H7 (cell line): ENCODE results near the gene FAM3D. TPM values are rescaled to one million over a fixed set of nuclear protein-coding genes. Genes with fewer than 3 reads are reported as not detected.

Experiments
- DNase-seq: peaks from one replicate; pipeline ENCODE4 v3.0.0; 2012
- H3K27me3 ChIP-seq: 2 replicates; pipeline ENCODE4 v1.6.0; 2011; ENCODE audit warnings: mild to moderate bottlenecking, low read length; ENCODE audit not compliant: control insufficient read depth, insufficient read depth
- H3K36me3 ChIP-seq: replicated peaks from 2 replicates; pipeline ENCODE4 v1.5.1; 2011; ENCODE audit warnings: low read length; ENCODE audit not compliant: control insufficient read depth, insufficient read depth
- H3K4me3 ChIP-seq: 2 replicates; pipeline ENCODE4 v1.5.1; 2011; ENCODE audit warnings: low read depth, mild to moderate bottlenecking, control low read depth, low read length, moderate library complexity; ENCODE audit not compliant: insufficient read depth
- total RNA-seq: library from RNA; depleted of rRNA; stranded (reverse); fragments of >200 nt; shearing (Covaris generic); gene quantifications from 2 replicates; pipeline ENCODE4 v1.2.3, GENCODE V29; 2014

The FAM3D gene
- total RNA-seq, 1 experiment from 2014 or later: not detected

DNA sequence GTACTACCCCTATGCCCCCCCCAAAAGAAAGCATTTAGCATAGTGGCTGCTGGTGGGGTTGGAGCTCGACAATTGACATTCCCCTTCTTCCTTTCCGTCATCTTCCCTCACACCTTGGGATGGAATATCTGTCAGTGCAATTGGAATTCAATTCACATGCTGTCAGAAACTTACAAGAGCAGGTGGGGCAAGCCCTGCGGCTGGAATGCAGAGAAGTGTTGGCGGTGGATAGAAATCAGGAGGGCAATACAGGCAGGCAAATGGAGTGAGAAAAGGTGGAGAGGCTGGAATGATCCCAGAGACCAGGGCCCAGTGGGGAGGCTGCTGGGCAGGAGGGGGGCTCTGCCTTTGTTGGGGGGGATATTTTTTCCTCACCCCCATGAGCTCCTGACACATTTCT, 44.1 kb downstream of the FAM3D start:
- no peaks in the 10 kb centered on the region for H3K36me3 ChIP-seq
- DNase-seq: no peak
- no peaks in the 10 kb centered on the region for H3K27me3 ChIP-seq
- no peak overlapping the region for H3K4me3 ChIP-seq

DNA sequence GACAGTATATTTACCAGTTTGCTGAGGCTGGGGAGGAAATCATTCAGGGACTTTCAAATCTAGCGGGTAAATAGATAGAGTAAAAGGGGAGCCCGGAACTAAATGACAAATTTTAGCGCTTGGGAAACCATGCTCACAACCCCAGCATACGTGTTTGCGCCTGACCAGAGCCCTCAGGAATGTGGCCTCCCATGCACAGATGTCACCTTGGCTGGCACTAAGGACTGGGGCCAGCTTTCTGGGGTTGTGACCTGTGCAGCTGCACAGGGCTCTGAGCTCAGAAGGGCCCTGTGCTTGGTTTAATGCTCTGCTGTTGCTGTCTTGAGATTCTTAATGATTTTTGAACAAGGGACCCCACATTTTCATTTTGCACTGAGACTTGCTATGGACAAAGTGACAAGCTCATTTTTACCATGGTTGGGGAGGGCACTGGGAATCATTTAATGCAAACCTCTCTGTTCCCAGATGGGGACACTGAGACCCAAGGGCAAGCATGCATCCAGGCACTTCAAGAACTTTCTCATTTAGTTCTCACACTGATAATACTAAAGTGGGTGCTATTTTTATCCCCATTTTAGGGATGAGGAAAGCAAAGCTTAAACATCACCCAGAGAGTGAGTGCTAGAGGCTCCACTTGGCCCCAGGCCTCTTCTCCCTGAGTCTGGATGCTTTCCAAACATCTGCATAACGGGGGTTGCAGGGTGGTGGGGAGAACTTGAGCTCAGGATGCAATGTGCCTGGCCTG, 45.3 kb downstream of the FAM3D start:
- DNase-seq: no peak

DNA sequence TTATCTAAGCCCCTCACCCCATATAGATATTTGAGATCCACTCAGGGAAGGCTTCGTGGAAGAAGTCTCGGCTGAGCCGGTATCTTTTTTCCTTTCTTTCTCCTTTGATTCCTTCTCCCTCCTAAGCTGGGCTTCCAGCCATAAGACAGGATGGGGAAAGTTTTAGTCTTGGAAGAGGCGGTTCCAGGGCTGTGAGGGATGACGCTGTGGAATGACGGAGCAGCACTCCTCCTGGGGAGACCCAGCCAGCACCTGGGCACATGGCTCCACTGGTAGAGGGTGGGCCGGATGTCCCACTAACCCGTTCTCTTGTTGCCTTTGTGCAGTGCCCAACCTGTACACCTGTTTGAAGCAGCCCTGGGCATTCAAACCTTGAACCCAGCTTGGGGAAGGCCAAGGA, 46.2 kb downstream of the FAM3D start:
- Histone ChIP-seq H3K4me3 (no peak overlapping the region), H3K36me3 (no peaks in the 10 kb centered on the region), H3K27me3 (no peaks in the 10 kb centered on the region)
- DNase-seq: no peak

More for the DNA sequence above, 45.3 kb downstream of the FAM3D start:
- no peak overlapping the region for H3K4me3 ChIP-seq
- no peaks in the 10 kb centered on the region for H3K27me3 ChIP-seq
- H3K36me3 ChIP-seq: no peaks in the 10 kb centered on the region

DNA sequence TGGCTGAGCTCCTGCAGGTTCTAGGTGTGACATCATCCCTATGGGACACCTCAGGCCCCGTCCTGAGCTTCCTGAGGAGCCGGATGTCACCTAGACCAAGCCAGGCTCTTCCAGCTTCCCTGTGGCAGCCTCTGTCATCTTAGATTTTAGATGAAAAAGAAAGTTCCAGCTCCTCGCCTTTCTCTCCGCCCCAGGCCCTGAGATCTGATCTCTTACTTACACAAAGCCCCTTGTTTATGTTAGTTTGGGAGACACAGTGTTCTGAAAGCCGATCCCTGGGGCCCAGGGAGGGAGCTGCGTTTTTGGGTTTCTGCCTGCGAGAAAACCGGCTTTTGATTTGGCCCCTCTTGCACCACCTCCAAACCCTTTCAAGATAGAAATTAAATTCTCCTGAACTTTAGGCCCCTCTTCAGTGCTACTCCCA, 49.2 kb downstream of the FAM3D start:
- Histone ChIP-seq H3K4me3 (no peak overlapping the region), H3K27me3 (no peaks in the 10 kb centered on the region), H3K36me3 (no peaks in the 10 kb centered on the region)
- DNase-seq: no peak

DNA sequence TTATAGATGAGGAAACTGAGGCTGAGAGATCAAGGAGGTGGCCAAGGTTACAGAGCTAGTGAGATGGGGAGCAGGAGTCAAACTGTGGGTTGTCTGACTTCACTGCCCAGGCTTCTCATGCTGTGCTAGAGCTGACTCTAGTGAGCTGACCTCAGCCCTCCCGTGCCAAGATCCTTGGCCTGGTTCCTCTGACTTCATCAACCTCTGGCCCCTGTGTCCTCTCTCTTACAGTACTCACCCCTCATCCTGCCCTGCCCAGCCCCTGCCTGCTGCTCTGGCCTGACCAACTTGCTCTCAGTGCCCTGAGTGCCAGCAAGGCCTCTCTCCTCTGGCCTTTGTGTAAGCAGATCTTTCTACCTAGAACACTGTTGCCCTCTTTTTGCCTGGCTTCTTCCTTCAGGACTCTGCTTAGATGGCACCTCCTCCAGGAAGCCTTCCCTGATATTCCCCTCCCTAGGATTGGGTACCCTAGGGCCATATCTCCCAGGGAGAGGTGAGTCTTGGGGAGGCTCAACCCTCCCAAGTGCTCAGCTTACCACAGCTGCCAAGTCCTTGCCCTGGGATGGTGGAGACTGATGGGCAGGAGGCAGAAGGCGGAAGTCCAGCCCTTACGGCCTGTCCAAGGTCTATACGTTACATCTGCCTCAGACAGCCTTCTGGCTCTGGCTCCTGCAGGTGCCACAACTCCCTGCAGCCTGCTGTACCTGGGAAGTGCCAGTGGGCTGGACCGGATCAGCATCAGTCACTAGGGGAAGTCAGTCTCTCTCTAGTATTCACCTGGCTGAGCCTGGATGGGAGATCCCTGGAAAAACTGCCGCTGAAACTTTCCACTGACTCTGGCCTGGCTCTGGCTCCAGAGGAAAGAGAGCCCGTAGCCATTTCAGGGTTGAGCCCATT, 53.1 kb downstream of the FAM3D start:
- H3K4me3 ChIP-seq: no peak overlapping the region
- DNase-seq: no peak
- no peaks in the 10 kb centered on the region for H3K36me3 ChIP-seq
- no peaks in the 10 kb centered on the region for H3K27me3 ChIP-seq

DNA sequence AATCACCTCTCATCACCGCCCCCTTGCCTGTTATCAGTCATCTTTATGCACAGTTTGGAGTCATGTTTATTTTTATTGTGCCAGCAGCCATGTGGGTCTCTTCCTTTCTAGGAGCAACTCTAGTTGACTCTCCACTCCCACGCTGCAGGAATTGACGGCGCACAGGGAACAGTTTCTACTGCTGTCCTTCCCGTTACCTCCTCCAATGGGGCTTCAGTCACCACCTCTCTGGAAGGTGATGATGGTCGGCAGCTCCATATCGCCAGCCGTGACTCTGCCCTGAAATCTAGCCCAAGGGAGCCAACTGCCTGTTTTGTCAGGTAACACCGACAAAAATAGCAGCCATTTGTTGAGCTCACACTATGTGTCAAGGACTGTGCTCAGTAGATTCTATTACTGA, 53.7 kb downstream of the FAM3D start:
- no peak for DNase-seq
- no peaks in the 10 kb centered on the region for H3K36me3 ChIP-seq
- no peaks in the 10 kb centered on the region for H3K27me3 ChIP-seq
- H3K4me3 ChIP-seq: no peak overlapping the region

DNA sequence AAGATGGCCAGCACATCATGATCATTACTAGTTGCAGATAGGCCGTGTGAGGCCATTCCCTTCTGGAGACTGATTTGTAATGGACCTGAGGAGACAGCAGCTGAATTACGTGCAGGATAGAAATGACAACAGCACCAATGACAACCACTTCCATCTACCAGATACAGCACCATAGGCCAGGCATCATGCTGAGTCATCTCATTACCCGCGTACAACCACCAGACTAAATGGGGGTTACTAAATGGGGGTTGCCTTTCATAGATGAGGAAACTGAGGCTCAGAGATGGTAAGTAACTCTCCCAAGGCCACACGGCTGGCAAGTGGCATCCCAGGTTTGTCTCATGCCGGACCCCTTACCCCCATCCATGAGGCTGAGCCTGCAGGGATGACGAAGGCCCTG, 56.6 kb downstream of the FAM3D start:
- no peak for DNase-seq
- no peaks in the 10 kb centered on the region for H3K27me3 ChIP-seq
- H3K36me3 ChIP-seq: no peaks in the 10 kb centered on the region
- H3K4me3 ChIP-seq: no peak overlapping the region

DNA sequence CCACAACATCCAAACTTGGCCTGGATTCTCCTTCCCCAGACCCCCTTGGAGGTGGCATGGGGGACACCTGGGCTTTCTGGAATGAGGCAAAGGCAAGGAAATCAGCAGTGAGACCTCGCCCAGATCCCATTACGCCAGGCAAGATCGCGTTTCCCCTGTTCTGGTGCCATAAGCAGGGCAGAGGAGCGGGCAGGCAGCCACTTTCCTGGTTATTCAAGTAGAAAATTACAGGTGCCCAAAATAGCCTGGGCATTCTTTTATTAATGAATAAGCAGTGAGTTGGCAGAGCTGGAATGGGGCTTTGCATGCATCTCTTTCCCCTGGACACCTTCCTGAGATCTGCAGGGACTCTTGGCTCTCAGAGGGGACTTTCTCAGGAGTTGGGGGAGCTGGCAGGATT, 57.9 kb downstream of the FAM3D start:
- Histone ChIP-seq H3K36me3 (no peaks in the 10 kb centered on the region), H3K4me3 (no peak overlapping the region), H3K27me3 (no peaks in the 10 kb centered on the region)
- no peak for DNase-seq

DNA sequence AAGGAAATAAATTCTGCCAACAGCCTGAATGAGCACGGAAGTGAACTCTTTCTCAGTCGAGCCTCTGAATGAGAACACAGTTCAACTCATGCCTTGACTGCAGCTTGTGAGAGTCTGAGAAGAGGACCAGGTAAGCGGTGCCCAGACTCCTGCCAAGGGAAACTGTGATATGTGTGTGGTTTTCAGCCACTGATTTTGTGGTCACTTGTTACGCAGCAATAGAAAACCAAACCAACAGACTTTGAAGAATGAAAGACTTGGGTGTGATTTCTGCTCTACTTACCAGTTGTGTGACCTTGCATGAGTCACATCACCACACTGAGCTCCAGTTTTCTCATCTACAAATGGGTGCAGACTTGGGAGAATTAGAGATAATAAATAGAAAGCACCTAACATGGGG, 58.8 kb downstream of the FAM3D start:
- H3K27me3 ChIP-seq: no peaks in the 10 kb centered on the region
- no peaks in the 10 kb centered on the region for H3K36me3 ChIP-seq
- no peak overlapping the region for H3K4me3 ChIP-seq
- DNase-seq: no peak

DNA sequence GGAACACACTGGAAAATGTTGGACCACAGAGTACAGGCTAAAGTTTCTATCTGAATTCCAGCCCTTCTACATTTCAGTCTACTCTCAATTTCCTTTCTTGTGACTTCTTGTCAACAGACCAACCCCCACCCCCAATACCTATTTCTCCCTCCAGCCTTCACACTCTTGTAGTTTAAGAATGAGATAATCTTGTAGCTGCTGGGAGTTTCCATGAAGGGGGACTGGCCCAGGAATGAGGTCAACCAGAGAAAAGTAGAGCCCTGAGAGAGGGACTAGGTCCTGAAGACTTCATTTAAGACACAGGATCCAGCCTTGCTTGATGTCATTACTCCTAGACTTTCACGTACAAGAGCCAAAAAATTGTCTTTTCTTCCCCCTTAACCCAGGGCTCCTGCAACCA, 59.9 kb downstream of the FAM3D start:
- H3K27me3 ChIP-seq: no peaks in the 10 kb centered on the region
- DNase-seq: no peak
- H3K4me3 ChIP-seq: no peak overlapping the region
- no peaks in the 10 kb centered on the region for H3K36me3 ChIP-seq

DNA sequence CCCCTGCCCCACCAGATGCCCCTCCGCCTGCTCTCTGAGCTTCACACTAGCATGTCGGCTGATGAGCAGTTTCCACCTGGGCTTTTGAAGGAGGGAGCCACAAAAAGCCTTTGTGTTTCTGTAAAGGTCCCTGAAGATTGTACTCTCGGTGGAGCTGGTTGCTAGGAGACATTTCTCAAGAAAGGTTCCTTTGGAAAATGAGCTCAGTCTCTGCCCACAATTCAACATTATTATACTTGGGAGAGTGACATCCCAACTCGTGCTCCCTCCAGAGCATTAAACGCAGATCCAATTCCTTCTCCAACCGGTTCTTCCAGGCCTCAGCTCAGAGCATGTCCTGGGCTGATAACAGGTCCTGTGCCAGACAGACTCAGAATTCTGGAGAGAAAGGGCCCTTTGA, 62.5 kb downstream of the FAM3D start:
- Histone ChIP-seq H3K27me3 (no peaks in the 10 kb centered on the region), H3K36me3 (no peaks in the 10 kb centered on the region), H3K4me3 (no peak overlapping the region)
- DNase-seq: no peak

DNA sequence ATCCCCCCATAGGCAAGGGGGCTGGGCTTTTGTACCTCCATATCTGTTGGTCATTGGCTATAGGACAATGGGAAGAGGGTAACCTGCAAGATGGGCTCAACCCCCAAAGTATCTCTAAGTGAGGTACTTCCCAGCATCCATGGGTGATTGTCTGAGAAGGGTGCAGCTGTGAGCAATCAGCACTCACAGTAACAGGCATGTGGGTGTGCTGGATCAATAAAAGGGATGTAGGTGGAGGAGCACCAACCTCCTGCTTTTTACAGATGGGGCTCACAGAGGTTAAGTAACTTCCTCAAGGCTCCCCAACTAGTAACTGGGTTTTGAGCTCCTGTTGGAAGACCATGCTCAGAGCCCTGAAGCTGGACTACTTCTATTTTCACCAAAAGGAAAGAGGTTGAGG, 63.0 kb downstream of the FAM3D start:
- no peak overlapping the region for H3K4me3 ChIP-seq
- no peak for DNase-seq
- H3K27me3 ChIP-seq: no peaks in the 10 kb centered on the region
- H3K36me3 ChIP-seq: no peaks in the 10 kb centered on the region

DNA sequence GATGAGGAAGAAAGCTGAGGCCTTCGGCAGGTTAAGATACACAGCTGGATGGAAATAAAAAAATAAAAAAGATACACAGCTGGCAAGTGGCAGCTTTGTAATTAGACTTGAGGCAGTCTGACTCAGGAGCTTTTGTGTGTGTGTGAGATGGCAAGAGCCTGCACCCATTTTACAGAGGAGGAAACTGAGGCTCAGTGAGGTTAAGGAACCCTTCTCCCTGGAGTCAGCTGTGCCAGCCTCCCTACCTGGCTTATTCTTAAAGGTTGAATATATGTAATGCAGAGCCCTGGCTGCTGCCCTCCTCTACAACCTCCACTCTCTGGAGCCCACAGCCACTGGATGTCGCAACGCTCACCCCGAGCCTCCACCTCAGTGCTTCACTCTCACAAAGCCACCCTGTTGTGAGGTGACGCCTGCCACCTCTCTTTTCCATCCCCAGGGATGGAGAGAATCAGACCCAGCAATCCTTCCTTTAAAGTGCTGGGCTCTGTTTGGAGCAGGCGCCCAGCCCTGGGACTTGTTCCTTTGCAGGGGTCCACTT, 68.7 kb downstream of the FAM3D start:
- no peak for DNase-seq
- Histone ChIP-seq H3K36me3 (no peaks in the 10 kb centered on the region), H3K27me3 (no peaks in the 10 kb centered on the region), H3K4me3 (no peak overlapping the region)

DNA sequence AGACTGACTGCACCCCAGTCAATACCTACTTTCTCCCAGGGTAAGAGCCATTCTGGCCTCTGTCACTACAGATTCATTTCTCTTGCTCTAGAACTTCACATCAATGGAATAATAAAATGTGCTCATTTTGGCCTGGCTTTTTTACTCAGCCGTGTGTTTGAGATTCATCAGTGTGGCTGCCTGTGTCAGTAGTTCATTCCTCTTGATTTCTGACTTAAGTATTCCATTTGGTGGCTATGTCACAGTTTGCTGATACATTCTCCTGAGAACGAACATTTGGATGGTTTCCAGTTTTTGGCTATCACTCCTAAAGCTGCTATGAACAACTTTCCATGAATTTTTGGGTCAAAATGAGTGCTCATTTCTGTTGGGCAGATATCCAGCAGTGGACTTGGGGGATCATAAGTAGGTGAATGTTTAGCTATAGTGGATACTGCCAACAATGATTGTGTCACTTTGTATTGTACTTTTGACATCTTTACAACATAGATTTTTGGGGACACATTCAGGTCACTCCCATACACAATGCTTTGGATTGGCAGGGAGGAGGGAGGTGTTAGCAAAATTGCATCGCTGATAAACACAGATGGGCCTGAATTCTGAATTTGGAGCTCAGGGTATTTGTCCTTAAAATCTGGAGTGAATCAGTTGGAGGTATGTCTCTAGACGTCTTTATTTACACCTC, 69.6 kb downstream of the FAM3D start:
- no peak overlapping the region for H3K4me3 ChIP-seq
- H3K27me3 ChIP-seq: no peaks in the 10 kb centered on the region
- no peaks in the 10 kb centered on the region for H3K36me3 ChIP-seq
- no peak for DNase-seq
